Lower lobe of right lung (tissue), 2 donors: ENCODE data around the gene CDH19. TPM values are rescaled to one million over a fixed set of nuclear protein-coding genes. Genes with fewer than 3 reads are reported as not detected.

Experiments
- ATAC-seq, 2 donors: fragments of 200-7000 bp; cut with Tn5 transposase; one replicate each; pipeline ENCODE4 v1.9.1; 2020 to 2022; ENCODE audit warnings: mild to moderate bottlenecking in 2 of 2, moderate library complexity in 2 of 2
- DNase-seq: peaks from one replicate; pipeline ENCODE4 v3.0.0-alpha.2; 2020
- H3K27ac ChIP-seq: fragments of 200-600 bp; one replicate; pipeline ENCODE4 v1.8.0; 2022
- H3K27me3 ChIP-seq: fragments of 200-600 bp; one replicate; pipeline ENCODE4 v1.8.0; 2022; ENCODE audit warnings: low read depth
- H3K36me3 ChIP-seq: fragments of 200-600 bp; one replicate; pipeline ENCODE4 v1.8.0; 2022; ENCODE audit warnings: mild to moderate bottlenecking
- H3K4me1 ChIP-seq: fragments of 200-600 bp; one replicate; pipeline ENCODE4 v1.8.0; 2022
- H3K4me3 ChIP-seq: fragments of 200-600 bp; one replicate; pipeline ENCODE4 v1.8.0; 2022; ENCODE audit warnings: mild to moderate bottlenecking
- H3K9me3 ChIP-seq: fragments of 200-600 bp; one replicate; pipeline ENCODE4 v1.8.0; 2022
- intact Hi-C: fragments of 100-400 bp; cut with DNase I; formaldehyde crosslinking; loops from one replicate; pipeline ENCODE4 v1.11.0; 2022
- total RNA-seq: library from RNA; stranded (reverse); fragmentation: NEBNext Ultra II Directional; extraction: Animal tissue kit (Norgen Biotek cat#: 25700); gene quantifications from one replicate; pipeline ENCODE4 v1.2.1, GENCODE V29; 2021
- TF ChIP-seq, protein P1 (sequence below): fragments of 200-600 bp; IDR thresholded peaks from one replicate; pipeline ENCODE4 v1.8.0; 2022; ENCODE audit warnings: antibody characterized with exemption, mild to moderate bottlenecking
- donor health status: DM: no; HTN: yes; CAD: no; lungs with severe emphysema.

CDH19 gene
- total RNA-seq, 1 donor from 2014 or later, result 1.2 TPM

DNA sequence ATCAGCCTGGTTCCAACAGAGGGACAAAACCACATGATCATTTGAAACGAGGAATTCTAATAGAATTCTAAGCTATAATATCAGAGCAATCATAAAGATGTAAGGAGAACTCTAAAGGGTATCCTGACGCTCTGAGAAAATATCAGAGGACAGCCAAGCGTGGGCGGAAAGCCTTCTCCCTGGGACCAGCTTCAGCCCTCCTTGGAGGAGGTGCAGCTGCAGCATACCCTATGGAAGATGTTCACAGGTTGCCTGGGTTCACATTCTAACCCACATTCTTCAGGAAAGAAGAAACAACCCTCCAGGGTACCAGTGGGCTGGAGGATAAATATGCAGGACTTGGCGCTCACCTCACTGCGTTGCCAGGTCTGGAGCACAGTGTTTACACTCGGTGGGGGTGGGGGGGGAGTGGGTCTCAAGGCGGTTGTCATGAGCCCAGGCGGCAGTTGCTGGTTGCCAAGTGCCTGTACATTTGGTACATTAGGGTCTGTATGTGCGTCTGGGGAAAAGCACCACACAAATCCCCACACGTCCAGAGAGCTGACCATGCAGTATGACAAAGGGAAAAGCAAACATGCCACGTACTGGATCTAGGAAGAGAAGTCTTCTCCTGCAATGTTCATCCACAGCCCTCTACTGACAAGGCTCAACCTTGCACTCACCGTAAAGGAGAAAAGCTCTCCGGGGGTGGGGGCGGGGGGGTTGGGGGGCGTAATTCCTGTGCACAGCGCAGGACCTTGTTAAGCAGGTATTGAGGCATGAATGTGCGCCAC, 80.5 kb downstream of the CDH19 start:
- Histone ChIP-seq H3K4me3 (no peak overlapping the region), H3K4me1 (no peaks in the 10 kb centered on the region), H3K9me3 (no peaks in the 10 kb centered on the region), H3K27me3 (no peaks in the 10 kb centered on the region), H3K27ac (no peak overlapping the region), H3K36me3 (no peaks in the 10 kb centered on the region)
- ATAC-seq (no peak), DNase-seq (no peak)
- TF ChIP-seq, protein P1, sequence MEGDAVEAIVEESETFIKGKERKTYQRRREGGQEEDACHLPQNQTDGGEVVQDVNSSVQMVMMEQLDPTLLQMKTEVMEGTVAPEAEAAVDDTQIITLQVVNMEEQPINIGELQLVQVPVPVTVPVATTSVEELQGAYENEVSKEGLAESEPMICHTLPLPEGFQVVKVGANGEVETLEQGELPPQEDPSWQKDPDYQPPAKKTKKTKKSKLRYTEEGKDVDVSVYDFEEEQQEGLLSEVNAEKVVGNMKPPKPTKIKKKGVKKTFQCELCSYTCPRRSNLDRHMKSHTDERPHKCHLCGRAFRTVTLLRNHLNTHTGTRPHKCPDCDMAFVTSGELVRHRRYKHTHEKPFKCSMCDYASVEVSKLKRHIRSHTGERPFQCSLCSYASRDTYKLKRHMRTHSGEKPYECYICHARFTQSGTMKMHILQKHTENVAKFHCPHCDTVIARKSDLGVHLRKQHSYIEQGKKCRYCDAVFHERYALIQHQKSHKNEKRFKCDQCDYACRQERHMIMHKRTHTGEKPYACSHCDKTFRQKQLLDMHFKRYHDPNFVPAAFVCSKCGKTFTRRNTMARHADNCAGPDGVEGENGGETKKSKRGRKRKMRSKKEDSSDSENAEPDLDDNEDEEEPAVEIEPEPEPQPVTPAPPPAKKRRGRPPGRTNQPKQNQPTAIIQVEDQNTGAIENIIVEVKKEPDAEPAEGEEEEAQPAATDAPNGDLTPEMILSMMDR, result no peak
- intact Hi-C loops, result no loop called here

DNA sequence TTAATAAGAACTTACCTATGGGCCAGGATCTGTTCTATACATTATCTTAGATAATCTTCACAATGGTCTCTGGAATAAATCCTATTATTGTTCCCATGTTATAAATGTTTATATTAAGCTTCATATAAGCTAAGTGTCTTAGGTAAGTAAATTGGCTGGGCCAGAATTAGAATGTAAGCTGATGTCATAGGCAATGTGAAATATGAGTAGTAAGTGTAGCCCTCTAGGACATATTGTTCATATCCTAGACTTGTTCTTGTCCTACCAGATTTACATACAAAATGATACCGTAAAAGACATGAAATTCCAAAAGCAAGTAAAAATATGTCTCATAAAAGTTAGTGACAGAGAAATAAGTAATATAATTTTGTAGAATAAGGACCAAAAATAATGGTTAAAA, 89.9 kb downstream of the CDH19 start:
- TF ChIP-seq, protein P1, result no peak
- Histone ChIP-seq H3K36me3 (no peaks in the 10 kb centered on the region), H3K27me3 (no peaks in the 10 kb centered on the region), H3K9me3 (no peaks in the 10 kb centered on the region), H3K4me3 (no peak overlapping the region), H3K4me1 (no peaks in the 10 kb centered on the region), H3K27ac (no peak overlapping the region)
- intact Hi-C loops, result no loop called here
- ATAC-seq (no peak), DNase-seq (no peak)

DNA sequence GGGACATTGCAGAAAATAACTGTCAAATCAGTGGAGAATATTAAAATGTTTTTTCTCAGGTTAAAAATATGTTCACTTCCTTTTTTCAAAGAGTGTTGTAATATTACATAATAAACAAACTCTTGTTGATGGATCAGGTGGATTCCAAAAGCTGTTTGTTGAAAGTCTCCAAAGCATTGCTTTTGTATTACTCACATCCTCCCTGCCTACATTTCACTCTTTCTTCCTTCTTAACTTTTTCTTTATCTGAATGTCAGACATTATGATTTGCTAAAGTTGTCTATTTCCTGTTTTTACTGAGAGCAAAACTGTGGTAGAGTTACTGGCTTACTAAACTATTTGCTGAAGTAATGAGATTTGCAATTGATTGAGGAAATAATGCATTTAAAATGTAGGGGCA, 92.1 kb downstream of the CDH19 start:
- intact Hi-C loops, result no loop called here
- peak in 1 of 2 donors; percentile 80 for ATAC-seq
- H3K4me1 ChIP-seq, result no peaks in the 10 kb centered on the region
- no peak overlapping the region for H3K4me3 ChIP-seq
- TF ChIP-seq, protein P1, result no peak
- DNase-seq, result no peak
- no peaks in the 10 kb centered on the region for H3K27me3 ChIP-seq
- no peaks in the 10 kb centered on the region for H3K9me3 ChIP-seq
- no peaks in the 10 kb centered on the region for H3K36me3 ChIP-seq
- no peak overlapping the region for H3K27ac ChIP-seq

DNA sequence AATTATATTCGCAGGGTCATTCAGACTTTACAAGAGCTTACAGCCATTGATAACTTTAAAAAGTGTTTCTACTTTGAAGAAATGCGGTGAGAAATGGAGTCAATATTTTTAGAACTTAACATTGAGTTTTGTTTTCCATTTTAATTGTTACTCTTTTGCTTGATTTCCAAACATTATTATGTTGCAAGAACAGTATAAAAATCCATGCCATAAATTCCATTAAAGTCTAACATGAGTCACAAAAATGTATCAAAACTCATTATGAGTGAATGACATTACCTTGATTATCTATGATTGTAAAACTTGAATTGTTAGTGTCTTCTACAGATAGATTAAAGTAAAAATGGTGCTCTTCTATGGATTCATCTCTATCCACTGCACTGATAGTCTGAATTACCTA, 92.6 kb downstream of the CDH19 start:
- TF ChIP-seq, protein P1, result no peak
- Histone ChIP-seq H3K27ac (no peak overlapping the region), H3K27me3 (no peaks in the 10 kb centered on the region), H3K4me1 (no peaks in the 10 kb centered on the region), H3K36me3 (no peaks in the 10 kb centered on the region), H3K4me3 (no peak overlapping the region), H3K9me3 (no peaks in the 10 kb centered on the region)
- DNase-seq (no peak), ATAC-seq (no peak)
- intact Hi-C loops, result no loop called here

DNA sequence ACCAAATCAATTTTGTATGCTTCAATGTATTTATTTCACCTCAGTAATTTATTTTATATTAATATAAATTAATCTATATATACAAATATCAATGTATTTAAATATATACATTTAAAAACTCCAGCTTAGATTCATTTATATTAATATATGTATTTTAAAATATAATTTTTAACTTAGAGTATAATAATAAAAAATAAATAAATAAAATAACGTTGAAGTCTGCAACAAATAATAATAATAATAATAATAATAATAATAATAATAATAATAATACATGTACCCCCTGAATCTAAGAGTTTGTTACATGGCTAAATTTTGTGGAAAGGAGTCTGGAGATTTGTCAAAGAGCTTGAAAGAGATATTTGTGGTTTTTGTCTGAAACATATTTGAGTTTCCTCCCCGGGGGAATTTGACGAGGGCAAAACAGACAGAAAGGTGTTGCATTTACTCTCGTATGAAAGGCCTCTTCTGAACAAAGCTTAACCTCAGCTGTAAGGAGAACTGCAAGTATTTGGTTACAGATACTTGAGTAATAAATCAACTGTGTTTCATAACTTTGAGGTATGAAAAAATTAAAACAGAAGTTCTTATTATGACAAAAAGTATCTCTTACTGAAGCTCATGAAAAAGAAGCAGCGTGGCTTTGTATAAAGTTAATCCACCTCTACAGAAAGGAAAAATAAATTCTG, 93.4 kb downstream of the CDH19 start:
- Histone ChIP-seq H3K27ac (no peak overlapping the region), H3K4me1 (no peaks in the 10 kb centered on the region), H3K4me3 (no peak overlapping the region), H3K36me3 (no peaks in the 10 kb centered on the region), H3K9me3 (no peaks in the 10 kb centered on the region), H3K27me3 (no peaks in the 10 kb centered on the region)
- peak in 1 of 2 donors; percentile 54 for ATAC-seq
- intact Hi-C loops, result no loop called here
- no peak for DNase-seq
- TF ChIP-seq, protein P1, result no peak
